HG02642 (cell line): ENCODE measurements around the gene CFAP221.

Experiments used
- ATAC-seq: cut with Tn5 transposase; IDR thresholded peaks from one replicate; pipeline ENCODE4 v1.9.1; 2021; ENCODE audit warnings: mild to moderate bottlenecking; ENCODE audit not compliant: unreplicated experiment, poor library complexity

CFAP221 gene

GRCh38 chr2:119638685-119639554 lies 94.7 kb downstream of the CFAP221 start:
- ATAC-seq = no peak

DNA sequence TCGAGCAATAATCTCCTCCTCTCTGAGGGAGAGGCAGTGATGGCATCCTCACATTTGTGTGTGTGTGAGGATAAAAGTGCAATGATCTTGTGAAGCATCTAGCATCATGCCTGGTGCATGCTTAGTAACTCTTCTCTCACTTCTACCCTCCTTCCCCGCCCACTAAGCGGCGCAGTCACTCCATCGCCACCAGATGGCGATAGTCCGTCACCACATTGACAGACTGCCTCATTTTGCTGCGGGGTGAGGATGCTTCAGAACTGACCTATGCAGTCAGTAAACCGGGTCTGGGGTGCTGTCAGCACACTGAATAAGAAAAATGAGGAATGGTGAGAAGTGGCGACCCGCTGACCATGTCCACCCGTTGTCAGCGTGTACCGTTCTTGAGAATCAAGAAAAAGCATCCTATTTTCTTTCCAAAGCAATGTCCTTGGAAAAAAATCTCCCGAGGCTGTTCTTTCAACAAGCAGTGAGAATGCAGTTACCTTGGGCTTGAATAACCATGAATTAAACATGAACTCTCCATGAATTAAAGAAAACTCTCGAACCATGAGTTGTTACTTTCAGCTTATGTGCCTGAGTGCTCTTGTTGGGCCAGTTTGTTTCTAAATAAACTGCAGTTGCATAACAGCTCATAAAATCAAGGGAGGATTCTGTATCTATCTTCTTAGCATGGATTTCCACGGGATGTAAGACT lies 97.5 kb downstream of the CFAP221 start:
- peak; percentile 96 for ATAC-seq

DNA sequence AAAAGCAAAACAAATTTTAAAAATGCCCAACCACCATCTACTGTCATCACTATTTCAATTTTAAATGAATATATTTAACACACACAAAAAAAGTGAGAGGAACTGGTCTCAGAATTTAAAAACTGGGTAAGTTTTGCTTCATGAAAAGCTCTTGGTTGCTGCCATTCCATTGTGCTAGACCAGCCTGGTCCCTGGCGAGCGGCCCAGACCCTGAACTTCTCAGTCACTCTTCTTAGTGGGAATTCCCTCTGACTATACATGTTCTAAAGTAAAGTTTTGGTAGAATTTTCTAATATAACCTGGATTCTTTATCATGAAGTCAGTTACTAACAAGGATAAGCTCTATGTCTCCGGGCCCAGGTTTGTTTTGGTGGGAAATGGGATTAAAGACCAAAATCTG lies 99.9 kb downstream of the CFAP221 start:
- no peak for ATAC-seq

DNA sequence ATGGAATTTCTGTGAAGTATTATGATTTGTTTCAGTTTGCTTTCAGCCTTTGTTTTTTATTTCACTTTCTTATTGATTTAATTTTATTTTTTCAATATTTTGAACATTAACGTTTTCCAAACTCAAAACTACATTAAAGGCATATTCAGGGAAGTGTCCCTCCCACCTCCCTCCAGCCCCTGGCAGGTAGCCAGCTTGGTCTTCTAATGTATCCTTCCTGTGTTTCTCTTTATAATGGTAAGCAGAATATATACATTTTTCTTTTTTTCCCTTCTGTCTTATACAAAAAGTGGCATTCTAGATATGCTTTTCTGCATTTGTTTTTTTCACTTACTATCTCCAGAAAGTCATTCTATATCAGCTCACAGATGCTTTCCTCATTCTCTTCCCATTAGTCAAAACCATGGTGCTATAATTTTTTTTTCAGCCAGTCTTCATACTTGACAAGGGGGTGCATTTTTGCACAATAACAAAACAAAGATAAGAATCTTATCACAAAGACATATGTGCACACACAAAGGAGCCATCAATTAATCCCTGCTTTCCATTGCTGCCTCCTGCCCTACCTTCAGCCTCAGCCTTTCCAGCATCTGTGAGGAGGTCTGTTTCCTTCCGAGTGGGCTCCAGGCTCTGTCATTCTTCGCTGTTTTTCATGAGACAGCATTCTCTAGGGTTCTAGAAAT lies 101.1 kb downstream of the CFAP221 start:
- no peak for ATAC-seq

GRCh38 chr2:119646149-119646548 lies 101.9 kb downstream of the CFAP221 start:
- ATAC-seq = no peak

- ATAC-seq = peak; percentile 73
Observed at GRCh38 chr2:119647440-119648169, 103.4 kb downstream of the CFAP221 start.

GRCh38 chr2:119649364-119649917 lies 105.2 kb downstream of the CFAP221 start:
- no peak for ATAC-seq

DNA sequence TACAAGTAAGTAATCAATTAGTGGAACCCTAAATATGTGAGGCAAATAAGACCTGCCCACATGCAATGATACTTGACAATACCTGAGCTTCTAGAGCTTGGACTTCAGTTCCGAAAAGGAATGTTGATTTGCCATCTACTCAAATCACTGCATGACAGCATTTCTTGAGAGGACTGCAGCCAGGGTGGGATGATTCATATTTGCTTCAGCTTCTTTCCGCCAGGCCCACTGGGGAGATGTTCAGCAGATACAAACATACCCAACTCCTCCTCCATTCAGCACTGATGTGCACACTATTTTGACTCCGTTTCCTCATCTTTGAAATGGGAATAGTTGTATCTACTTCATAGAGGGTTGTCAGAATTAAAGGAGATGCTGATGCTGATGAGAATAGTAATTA lies 106.0 kb downstream of the CFAP221 start:
- no peak for ATAC-seq

DNA sequence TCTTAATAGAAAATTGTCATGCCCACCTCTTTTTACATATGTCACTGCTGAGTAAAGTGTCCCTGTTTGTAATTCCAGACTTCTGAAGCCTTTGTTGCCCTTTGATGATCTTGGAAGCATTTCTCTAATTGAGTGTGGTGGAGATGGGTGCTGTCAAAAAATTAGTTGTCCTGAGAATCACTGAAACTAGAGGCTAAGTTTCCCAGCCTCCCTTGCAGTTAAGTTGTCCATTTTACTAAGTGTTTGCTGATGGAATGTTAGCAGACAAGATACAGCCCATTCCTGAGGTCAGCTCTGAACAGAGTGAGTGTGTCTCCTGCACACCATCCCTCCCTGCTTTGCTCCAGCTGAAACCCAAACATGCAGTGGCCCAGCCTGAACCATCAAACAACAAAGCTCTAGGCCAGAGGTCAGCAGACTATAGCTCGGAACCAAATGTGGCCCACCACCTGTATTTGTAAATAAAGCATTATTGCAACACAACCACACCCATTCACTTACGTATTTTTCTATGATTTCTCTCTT lies 106.7 kb downstream of the CFAP221 start:
- ATAC-seq = no peak

DNA sequence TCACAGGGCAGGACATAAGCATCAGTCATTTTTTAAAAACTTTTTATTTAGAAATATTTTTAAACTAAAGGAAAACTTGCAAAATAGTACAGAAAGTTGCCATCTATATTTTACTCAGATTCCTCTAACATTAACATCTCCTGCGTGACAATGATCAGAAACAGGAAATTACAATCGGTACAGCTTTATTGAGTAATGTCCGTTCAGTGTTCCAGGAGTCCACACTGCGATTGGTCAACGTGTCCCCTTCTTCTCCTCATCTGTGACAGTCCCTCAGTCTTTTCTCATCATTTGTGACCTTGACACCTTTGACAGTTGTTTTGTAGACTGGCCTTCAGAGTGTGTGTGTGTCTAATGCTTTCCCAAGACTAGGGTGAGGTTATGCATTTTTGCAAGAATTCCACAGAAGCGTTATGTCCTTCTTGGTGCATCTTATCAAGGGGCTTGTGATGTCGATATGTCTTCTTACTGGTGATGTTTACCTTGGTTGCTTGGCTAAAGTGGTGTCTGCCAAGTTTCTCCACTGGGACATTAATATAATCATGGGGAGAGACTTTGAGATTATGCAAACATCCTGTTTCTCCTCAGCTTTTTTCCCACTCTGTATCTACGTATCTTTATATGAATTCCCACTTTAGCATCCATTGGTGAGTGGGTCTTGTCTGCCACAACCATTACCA lies 113.4 kb downstream of the CFAP221 start:
- ATAC-seq = no peak

- ATAC-seq = no peak
Observed at GRCh38 chr2:119659601-119660342, 115.5 kb downstream of the CFAP221 start.

GRCh38 chr2:119660343-119660658 lies 116.1 kb downstream of the CFAP221 start:
- no peak for ATAC-seq

- ATAC-seq = no peak
Observed at GRCh38 chr2:119662297-119662696, 118.0 kb downstream of the CFAP221 start.

- ATAC-seq = no peak
Observed at GRCh38 chr2:119668546-119668945, 124.3 kb downstream of the CFAP221 start.

DNA sequence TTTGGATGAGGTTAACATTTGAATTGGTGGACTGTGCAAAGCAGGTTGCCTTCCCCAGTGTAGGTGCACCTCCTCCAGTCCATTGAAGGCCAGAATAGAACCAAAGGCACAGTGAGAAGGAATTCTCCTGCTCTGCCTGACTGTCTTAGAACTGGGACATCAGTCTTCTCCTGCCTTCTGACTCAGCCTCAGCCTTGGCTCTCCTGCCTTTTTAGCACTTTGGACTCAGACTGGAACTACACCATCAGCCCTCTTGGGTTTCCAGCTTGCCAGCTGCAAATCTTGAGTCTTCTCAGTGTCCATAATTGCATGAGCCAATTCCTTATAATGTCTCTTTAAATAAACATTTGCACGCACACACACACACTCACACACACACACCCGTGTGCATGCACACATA lies 126.8 kb downstream of the CFAP221 start:
- no peak for ATAC-seq

GRCh38 chr2:119671752-119672151 lies 127.5 kb downstream of the CFAP221 start:
- no peak for ATAC-seq

- ATAC-seq = no peak
Observed at GRCh38 chr2:119672161-119672862, 128.1 kb downstream of the CFAP221 start.

GRCh38 chr2:119673796-119674195 lies 129.5 kb downstream of the CFAP221 start:
- no peak for ATAC-seq
